ENCODE measurements around the gene NEB.

NEB gene

GRCh38 chr2:151733771-151734672 is at the start of gene NEB:
NEB (minus strand) TSS chr2:151734476; CDS start chr2:151733156, 1,320 bp downstream.
- no peak for DNase-seq

GRCh38 chr2:151783133-151783520 is 48.9 kb upstream of the NEB start:
- DNase-seq, result no peak

GRCh38 chr2:151782378-151783132 is 48.3 kb upstream of the NEB start:
- DNase-seq, result no peak

GRCh38 chr2:151781642-151782041 is 47.4 kb upstream of the NEB start:
- DNase-seq, result no peak

GRCh38 chr2:151780938-151781337 is 46.7 kb upstream of the NEB start:
- no peak for DNase-seq

- DNase-seq, result no peak
Observed at GRCh38 chr2:151777935-151778334, 43.7 kb upstream of the NEB start.

- no peak for DNase-seq
Observed at GRCh38 chr2:151777487-151777886, 43.2 kb upstream of the NEB start.

GRCh38 chr2:151776367-151776766 is 42.1 kb upstream of the NEB start:
- no peak for DNase-seq

GRCh38 chr2:151775057-151775740 is 40.9 kb upstream of the NEB start:
- DNase-seq, result no peak

- no peak for DNase-seq
Observed at GRCh38 chr2:151774506-151774905, 40.2 kb upstream of the NEB start.

- DNase-seq, result no peak
Observed at GRCh38 chr2:151771599-151772358, 37.5 kb upstream of the NEB start.

GRCh38 chr2:151770995-151771394 is 36.7 kb upstream of the NEB start:
- no peak for DNase-seq

- DNase-seq, result no peak
Observed at GRCh38 chr2:151769606-151770005, 35.3 kb upstream of the NEB start.

GRCh38 chr2:151767536-151767935 is 33.3 kb upstream of the NEB start:
- no peak for DNase-seq

GRCh38 chr2:151766437-151767153 is 32.3 kb upstream of the NEB start:
- no peak for DNase-seq

GRCh38 chr2:151765760-151766410 is 31.6 kb upstream of the NEB start:
- DNase-seq, result no peak

- DNase-seq, result no peak
Observed at GRCh38 chr2:151762694-151763093, 28.4 kb upstream of the NEB start.

- DNase-seq, result no peak
Observed at GRCh38 chr2:151761687-151762086, 27.4 kb upstream of the NEB start.

GRCh38 chr2:151761193-151761592 is 26.9 kb upstream of the NEB start:
- no peak for DNase-seq

GRCh38 chr2:151760139-151760650 is 25.9 kb upstream of the NEB start:
- no peak for DNase-seq

- DNase-seq, result no peak
Observed at GRCh38 chr2:151758744-151759143, 24.5 kb upstream of the NEB start.
